ENCODE results near the gene REXO1.

DNA sequence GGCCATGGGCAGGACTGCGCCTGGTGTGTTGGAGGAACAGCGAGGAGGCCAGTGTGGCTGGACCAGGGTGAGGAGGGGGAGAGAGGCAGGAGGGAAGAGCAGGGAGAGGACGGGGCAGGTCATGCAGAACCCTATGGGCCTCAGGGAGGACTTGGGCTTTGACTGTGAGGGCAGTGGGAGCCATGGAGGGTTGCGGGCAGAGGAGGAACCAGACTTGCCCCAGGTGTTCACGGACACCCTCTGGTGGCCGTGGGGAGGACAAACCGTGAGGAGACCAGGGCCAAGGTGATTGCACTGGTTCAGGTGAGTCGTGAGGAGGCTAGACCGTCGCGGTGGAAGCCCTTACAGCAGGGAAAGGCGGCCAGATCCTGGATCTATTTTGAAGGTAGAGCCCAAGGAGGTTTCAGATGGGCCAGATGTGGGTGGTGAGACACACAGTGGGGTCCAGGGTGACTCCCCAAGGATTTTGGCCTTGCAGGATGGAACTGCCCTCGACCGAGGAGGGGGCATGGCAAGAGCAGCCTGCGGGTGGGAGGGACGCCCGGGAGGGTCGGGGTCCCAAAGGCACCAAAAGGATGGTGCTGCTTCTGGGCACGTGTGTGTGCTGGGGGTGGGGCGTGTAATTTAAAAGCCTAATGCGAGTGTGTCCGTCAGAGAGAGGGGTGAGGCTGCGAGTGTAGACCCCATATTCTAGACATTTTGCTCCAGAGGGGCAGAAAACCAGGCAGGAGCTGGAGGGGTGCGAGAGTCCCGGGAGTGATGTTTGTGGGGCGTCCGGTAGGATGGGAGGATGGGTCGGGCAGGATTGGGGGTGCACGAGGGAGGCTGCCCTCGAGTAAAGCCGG lies 2.7 kb upstream of the REXO1 start:
- TF ChIP-seq EZH2 (IDR thresholded peaks at IDR 0.05; ENCODE audit: low read depth) = no peak
- TF ChIP-seq, protein P1, sequence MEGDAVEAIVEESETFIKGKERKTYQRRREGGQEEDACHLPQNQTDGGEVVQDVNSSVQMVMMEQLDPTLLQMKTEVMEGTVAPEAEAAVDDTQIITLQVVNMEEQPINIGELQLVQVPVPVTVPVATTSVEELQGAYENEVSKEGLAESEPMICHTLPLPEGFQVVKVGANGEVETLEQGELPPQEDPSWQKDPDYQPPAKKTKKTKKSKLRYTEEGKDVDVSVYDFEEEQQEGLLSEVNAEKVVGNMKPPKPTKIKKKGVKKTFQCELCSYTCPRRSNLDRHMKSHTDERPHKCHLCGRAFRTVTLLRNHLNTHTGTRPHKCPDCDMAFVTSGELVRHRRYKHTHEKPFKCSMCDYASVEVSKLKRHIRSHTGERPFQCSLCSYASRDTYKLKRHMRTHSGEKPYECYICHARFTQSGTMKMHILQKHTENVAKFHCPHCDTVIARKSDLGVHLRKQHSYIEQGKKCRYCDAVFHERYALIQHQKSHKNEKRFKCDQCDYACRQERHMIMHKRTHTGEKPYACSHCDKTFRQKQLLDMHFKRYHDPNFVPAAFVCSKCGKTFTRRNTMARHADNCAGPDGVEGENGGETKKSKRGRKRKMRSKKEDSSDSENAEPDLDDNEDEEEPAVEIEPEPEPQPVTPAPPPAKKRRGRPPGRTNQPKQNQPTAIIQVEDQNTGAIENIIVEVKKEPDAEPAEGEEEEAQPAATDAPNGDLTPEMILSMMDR (conservative IDR thresholded peaks at IDR 0.05) = no peak

Data from PC-9 (cell line).